GM19351 (cell line): ENCODE data around the gene LMBR1L.

Experiments
- ATAC-seq: cut with Tn5 transposase; IDR thresholded peaks from one replicate; pipeline ENCODE4 v1.9.1; 2021; ENCODE audit warnings: mild to moderate bottlenecking, moderate library complexity; ENCODE audit not compliant: unreplicated experiment

LMBR1L gene

DNA sequence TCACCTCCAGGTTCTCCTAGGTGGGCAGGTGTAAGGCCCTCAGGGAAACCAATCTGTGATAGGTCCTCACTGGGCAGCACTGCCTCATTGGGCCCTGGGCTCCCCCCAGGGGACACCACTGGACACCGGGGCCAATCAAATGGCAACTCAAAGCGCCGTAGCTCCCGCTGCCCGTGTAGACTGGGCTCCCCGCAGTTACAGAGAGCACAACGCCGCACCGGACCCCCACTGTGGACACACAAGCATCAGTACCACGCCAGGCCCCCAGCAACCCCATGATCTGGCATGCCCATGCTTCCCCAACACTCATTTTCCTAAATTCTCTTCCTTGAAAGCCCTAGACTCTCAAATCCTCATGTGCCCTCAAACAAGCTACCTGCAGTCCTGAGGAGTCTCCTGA is 56.1 kb downstream of the LMBR1L start:
- no peak for ATAC-seq

DNA sequence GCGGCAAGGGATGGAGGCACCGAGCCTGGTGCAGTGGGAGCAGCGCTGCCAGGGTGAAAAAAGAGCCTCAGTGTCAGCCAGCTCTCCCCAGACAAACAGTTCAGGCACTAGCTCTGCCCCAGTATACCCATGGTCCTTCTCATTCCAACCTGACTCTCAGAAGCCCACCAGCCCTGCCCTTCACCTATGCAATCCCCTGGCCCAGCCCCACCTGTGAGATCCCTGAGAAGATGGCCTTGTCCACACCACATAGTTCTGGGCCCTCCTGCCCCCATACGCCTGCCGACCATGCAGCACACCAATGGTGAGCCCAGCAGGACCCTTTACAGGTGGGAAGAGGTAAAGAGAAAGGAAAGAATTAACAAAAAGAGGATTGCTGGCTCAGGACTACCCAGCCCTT is 56.6 kb downstream of the LMBR1L start:
- no peak for ATAC-seq

DNA sequence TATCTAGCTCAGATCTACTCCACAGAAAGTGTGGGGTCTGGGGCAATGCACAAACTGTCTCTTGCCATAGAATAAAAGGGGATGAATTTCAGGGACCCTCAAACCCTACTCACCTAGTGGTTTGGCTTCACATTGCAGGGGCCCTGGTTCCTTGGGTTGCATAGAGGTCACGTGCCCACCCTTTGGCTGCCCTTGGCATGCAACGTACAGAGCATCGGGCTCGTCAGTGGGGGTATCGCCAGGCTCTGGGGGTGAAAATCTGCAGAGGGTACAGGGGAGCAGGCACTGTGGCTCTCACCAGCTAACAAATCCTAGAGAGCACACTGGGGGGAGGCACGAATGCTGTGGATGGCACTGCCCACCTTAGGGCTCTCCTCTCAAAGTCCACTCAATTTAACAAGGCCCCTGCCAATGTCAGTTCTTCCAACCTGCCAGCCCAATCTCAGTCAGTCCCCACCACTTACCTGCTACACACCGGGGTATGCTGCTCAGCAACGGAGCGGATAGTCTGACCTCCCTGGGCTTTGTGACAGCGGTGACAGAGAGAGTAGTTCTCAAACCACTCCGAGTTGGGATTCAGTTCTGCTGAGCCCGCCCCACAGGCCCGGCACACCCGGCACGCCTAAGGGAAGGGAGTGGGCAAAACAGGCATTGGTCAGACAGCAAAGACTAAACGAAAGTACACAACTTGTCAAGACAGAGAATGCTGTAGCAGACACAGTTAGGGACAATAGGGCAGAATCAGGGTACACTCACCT is 58.0 kb downstream of the LMBR1L start:
- ATAC-seq, result no peak

DNA sequence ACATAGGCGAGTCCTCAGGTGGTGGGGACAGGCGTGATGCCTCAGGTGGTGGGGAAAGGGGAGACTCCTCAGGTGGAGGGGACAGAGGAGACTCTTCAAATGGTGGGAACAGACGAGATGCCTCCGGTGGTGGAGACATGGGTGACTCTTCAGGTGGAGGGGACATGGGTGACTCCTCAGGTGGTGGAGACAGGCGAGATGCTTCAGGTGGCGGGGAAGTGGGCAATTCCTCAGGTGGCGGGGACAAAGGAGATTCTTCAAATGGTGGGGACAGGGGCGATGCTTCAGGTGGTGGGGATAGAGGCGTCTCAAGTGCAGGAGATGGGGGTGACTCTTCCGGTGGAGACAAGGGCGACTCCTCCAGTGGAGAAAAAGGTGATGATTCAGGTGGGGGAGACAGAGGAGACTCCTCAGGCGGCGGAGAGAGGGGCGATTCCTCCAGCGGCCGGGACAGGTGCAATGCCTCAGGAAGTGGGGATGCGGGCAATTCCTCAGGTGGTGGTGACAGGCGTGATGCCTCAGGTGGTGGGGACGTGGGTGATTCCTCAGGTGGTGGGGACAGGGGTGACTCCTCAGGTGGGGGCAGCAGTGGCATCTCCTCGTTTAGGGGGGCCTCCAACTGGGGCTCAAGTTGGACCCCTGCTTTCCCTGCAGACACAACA is 58.7 kb downstream of the LMBR1L start:
- no peak for ATAC-seq

DNA sequence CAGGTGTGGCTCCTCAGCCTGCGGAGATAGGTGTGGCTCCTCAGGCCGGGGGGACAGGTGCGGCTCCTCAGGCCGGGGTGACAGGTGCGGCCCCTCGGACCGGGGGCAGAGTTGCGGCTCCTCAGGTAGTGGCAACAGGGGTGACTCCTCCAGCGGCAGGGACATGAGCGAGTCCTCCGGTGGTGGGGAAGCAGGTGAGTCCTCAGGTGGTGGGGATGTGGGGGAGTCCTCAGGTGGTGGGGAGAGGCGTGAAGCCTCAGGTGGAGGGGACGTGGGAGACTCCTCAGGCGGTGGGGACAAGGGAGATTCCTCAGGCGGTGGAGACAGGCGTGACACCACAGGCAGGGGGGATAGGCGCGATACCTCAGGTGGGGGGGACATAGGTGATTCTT is 59.3 kb downstream of the LMBR1L start:
- no peak for ATAC-seq

DNA sequence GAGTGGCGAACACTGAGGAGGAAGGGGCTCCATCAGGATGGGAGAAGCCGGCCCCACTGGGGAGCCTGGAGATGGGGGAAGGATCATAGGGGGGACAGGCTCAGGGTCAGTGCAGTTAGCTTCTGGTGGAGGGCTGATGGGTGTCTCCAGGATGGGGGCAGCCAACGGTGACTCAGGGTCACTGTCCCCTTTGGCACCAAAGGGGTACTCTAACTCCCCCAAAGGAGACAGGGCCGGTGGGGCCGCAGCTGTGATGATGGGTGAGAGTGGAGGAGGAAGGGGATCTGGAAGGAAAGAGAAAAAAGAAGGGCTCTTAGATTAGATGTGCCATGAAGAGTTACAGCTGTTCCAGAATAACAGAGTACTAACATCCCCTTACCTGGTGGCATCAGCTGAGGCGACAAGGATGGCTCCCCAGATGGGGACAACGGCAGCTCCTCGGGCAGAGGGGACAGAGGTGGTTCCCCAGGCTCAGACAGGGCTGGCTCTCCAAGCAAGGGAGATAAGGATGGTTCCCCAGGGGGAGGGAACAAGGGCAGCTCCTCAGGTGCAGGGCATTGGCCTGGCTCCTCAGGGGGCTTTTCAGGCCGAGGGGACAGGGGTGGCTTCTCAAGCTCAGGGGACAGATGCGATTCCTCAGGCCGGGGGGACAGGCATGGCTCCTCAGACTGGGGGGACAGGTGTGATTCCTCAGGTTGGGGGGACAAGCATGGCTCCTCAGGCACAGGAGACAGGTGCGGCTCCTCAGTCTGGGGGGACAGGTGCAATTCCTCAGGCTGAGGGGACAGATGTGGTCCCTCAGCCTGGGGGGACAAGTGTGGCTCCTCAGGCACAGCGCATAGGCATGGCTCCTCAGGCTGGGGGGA is 59.9 kb downstream of the LMBR1L start:
- ATAC-seq, result no peak

DNA sequence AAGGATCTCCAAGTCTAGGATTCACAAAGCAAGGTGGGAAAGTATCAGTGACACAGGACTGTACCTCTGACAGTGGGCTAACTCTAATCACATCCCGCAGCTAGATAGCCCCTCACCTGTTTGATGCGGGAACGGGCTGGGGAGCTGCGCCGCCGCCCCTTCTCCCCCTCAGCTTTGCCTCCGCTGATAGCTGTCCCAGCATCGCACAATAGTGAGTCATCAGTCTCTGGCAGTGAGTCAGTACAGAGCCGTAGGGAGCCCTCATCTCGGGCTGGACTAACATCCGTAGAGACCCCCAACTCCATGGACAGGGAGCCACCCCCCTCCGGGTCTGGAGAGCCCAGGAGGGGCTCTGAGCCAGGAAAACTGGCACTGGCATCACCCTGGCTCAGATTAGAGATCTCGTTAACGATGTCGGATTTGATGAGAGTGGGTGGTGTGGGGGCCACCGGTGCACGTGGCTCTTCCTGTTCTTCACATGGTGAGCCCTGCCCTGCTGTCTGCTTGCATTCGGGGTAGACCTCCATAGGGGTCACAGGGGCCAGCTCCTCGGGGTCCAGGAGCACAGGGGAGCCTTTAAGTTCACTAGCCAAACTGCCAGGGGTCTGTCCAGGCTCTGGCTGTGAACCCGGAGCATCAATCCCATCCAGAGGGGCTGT is 61.0 kb downstream of the LMBR1L start:
- no peak for ATAC-seq

DNA sequence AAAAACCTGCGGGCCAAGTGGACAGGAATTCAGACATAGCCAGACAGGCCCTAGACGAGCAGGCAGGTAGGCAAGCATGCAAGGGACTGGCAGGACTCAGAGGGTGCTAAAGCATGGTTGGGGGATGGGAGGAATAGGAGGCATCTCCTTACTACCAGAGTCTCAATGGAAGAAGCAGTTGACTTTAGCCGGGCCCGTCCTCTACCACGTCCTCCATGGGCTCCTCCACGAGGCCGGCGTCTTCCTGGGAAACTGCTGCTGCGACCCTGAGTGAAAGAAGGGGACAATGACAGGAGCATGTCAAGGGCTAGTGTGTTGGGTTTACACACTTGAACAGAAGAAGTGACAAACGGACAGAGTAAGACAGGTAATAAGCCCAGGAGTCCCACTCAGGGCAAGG is 61.7 kb downstream of the LMBR1L start:
- ATAC-seq, result no peak
